ENCODE results near the gene ADCY7. TPM values are rescaled to one million over a fixed set of nuclear protein-coding genes. Genes with fewer than 3 reads are reported as not detected.
A peak's percentile ranks its signal among the peaks of the same experiment; 100 is the strongest.

Gene ADCY7
- total RNA-seq, 1 donor from 2014 or later: 16.7 TPM

GRCh38 chr16:50293994-50294855 lies 27.9 kb downstream of the ADCY7 start:
- Mint-ChIP-seq H3K4me3 (ENCODE audit: unreplicated experiment) (no peak overlapping the region), H3K9me3 (ENCODE audit: unreplicated experiment) (peaks cover 13% of the 10 kb centered on the region), H3K27ac (ENCODE audit: unreplicated experiment) (no peak overlapping the region), H3K4me1 (ENCODE audit: low read depth, unreplicated experiment) (peaks cover 11% of the 10 kb centered on the region), H3K36me3 (ENCODE audit: unreplicated experiment) (no peaks in the 10 kb centered on the region), H3K27me3 (ENCODE audit: unreplicated experiment) (peaks cover 8% of the 10 kb centered on the region)
- DNase-seq: peak; percentile 12
- TF ChIP-seq CTCF (IDR thresholded peaks at IDR 0.05; ENCODE audit: partially characterized antibody, unreplicated experiment): no peak

GRCh38 chr16:50294955-50295354 lies 28.6 kb downstream of the ADCY7 start:
- peaks cover 8% of the 10 kb centered on the region for H3K27me3 Mint-ChIP-seq (ENCODE audit: unreplicated experiment)
- H3K9me3 Mint-ChIP-seq (ENCODE audit: unreplicated experiment): peaks cover 13% of the 10 kb centered on the region
- no peak overlapping the region for H3K4me3 Mint-ChIP-seq (ENCODE audit: unreplicated experiment)
- TF ChIP-seq CTCF (IDR thresholded peaks at IDR 0.05; ENCODE audit: partially characterized antibody, unreplicated experiment): no peak
- no peak for DNase-seq
- H3K27ac Mint-ChIP-seq (ENCODE audit: unreplicated experiment): no peak overlapping the region
- H3K36me3 Mint-ChIP-seq (ENCODE audit: unreplicated experiment): no peaks in the 10 kb centered on the region
- H3K4me1 Mint-ChIP-seq (ENCODE audit: low read depth, unreplicated experiment): peaks cover 11% of the 10 kb centered on the region

GRCh38 chr16:50295541-50296132 lies 29.3 kb downstream of the ADCY7 start:
- Mint-ChIP-seq H3K4me1 (ENCODE audit: low read depth, unreplicated experiment) (peaks cover 11% of the 10 kb centered on the region), H3K27me3 (ENCODE audit: unreplicated experiment) (peaks cover 8% of the 10 kb centered on the region), H3K27ac (ENCODE audit: unreplicated experiment) (no peak overlapping the region), H3K36me3 (ENCODE audit: unreplicated experiment) (no peaks in the 10 kb centered on the region), H3K4me3 (ENCODE audit: unreplicated experiment) (no peak overlapping the region), H3K9me3 (ENCODE audit: unreplicated experiment) (peaks cover 13% of the 10 kb centered on the region)
- DNase-seq: no peak
- TF ChIP-seq CTCF (IDR thresholded peaks at IDR 0.05; ENCODE audit: partially characterized antibody, unreplicated experiment): no peak

GRCh38 chr16:50296807-50297206 lies 30.5 kb downstream of the ADCY7 start:
- H3K4me3 Mint-ChIP-seq (ENCODE audit: unreplicated experiment): no peak overlapping the region
- peak; percentile 18 for DNase-seq
- peak overlapping the region; percentile 82 for H3K27ac Mint-ChIP-seq (ENCODE audit: unreplicated experiment)
- peaks cover 8% of the 10 kb centered on the region for H3K27me3 Mint-ChIP-seq (ENCODE audit: unreplicated experiment)
- H3K9me3 Mint-ChIP-seq (ENCODE audit: unreplicated experiment): peaks cover 16% of the 10 kb centered on the region
- no peak for TF ChIP-seq CTCF (IDR thresholded peaks at IDR 0.05; ENCODE audit: partially characterized antibody, unreplicated experiment)
- peaks cover 11% of the 10 kb centered on the region for H3K4me1 Mint-ChIP-seq (ENCODE audit: low read depth, unreplicated experiment)
- H3K36me3 Mint-ChIP-seq (ENCODE audit: unreplicated experiment): no peaks in the 10 kb centered on the region

Measured in glutamatergic neuron (in vitro differentiated cells).